Activated B cell treated with CpG ODN at 0.5 μM for 24 hours (primary cell): ENCODE data around the gene SHISA4. TPM values are rescaled to one million over a fixed set of nuclear protein-coding genes. Genes with fewer than 3 reads are reported as not detected.
"Not testable (repeated sequence)": the region's sequence is repeated elsewhere in the genome, so short reads cannot be mapped to it uniquely, and the experiment has no call there.

ENCODE experiments used
- ATAC-seq: fragments of 200-7000 bp; cut with Tn5 transposase; one replicate; pipeline ENCODE4 v1.10.0; 2021; ENCODE audit warnings: low read depth, mild to moderate bottlenecking, moderate library complexity
- CTCF ChIA-PET: fragments of 350-600 bp; sonication (Branson Sonifier 250); formaldehyde crosslinking; loops from one replicate; lab custom pipeline; 2021; ENCODE audit warnings: antibody characterized with exemption; lab: Charles Lee
- POLR2A ChIA-PET: fragments of 350-600 bp; sonication (Branson Sonifier 250); formaldehyde crosslinking; loops from one replicate; lab custom pipeline; 2021; ENCODE audit warnings: antibody characterized with exemption; lab: Charles Lee
- DNase-seq: peaks from one replicate; pipeline ENCODE4 v3.0.0; 2022
- H3K27ac Mint-ChIP-seq: one replicate; pipeline ENCODE4 v1.8.0; 2020; ENCODE audit warnings: mixed read lengths
- H3K27me3 Mint-ChIP-seq: one replicate; pipeline ENCODE4 v1.8.0; 2021; ENCODE audit warnings: mixed read lengths
- H3K36me3 Mint-ChIP-seq: one replicate; pipeline ENCODE4 v1.8.0; 2021; ENCODE audit warnings: low read depth, mixed read lengths
- H3K4me1 Mint-ChIP-seq: one replicate; pipeline ENCODE4 v1.8.0; 2021; ENCODE audit warnings: mixed read lengths
- H3K4me3 Mint-ChIP-seq: one replicate; pipeline ENCODE4 v1.8.0; 2020; ENCODE audit warnings: mild to moderate bottlenecking, mixed read lengths
- H3K9me3 Mint-ChIP-seq: one replicate; pipeline ENCODE4 v1.8.0; 2020; ENCODE audit warnings: mixed read lengths
- CTCF ChIP-seq: fragments of 200-600 bp; IDR thresholded peaks from one replicate; pipeline ENCODE4 v1.8.0; 2022; ENCODE audit warnings: antibody characterized with exemption, mild to moderate bottlenecking
- intact Hi-C: fragments of 100-400 bp; cut with micrococcal nuclease; formaldehyde crosslinking; loops from one replicate; pipeline ENCODE4 v1.15.1; 2024
- total RNA-seq: library from RNA; stranded (reverse); gene quantifications from 2 replicates; pipeline ENCODE4 v1.2.3, GENCODE V29; 2022

SHISA4 gene
- total RNA-seq, 1 donor from 2014 or later, result 0.35 TPM

- CTCF ChIA-PET, result no interaction called here
- DNase-seq (no peak), ATAC-seq (no peak)
- H3K4me3 Mint-ChIP-seq, result no peak overlapping the region
- no peak overlapping the region for H3K27ac Mint-ChIP-seq
- POLR2A ChIA-PET, result no interaction called here
- H3K36me3 Mint-ChIP-seq, result no peaks in the 10 kb centered on the region
- H3K27me3 Mint-ChIP-seq, result peaks cover 12% of the 10 kb centered on the region
- peaks cover 5% of the 10 kb centered on the region for H3K4me1 Mint-ChIP-seq
- intact Hi-C loops, result no loop called here
- no peak for TF ChIP-seq CTCF
- no peaks in the 10 kb centered on the region for H3K9me3 Mint-ChIP-seq
Observed at GRCh38 chr1:201898240-201898894, 9.7 kb downstream of the SHISA4 start.

- H3K4me1 Mint-ChIP-seq, result peaks cover 5% of the 10 kb centered on the region
- ATAC-seq (no peak), DNase-seq (no peak)
- no peaks in the 10 kb centered on the region for H3K36me3 Mint-ChIP-seq
- H3K4me3 Mint-ChIP-seq, result no peak overlapping the region
- ChIA-PET CTCF (no interaction called here), POLR2A (no interaction called here)
- H3K27me3 Mint-ChIP-seq, result peaks cover 8% of the 10 kb centered on the region
- intact Hi-C loops, result no loop called here
- H3K27ac Mint-ChIP-seq, result no peak overlapping the region
- no peaks in the 10 kb centered on the region for H3K9me3 Mint-ChIP-seq
- no peak for TF ChIP-seq CTCF
Observed at GRCh38 chr1:201898992-201899391, 10.3 kb downstream of the SHISA4 start.

GRCh38 chr1:201899683-201900429 lies 11.2 kb downstream of the SHISA4 start:
- POLR2A ChIA-PET, result no interaction called here
- Mint-ChIP-seq H3K36me3 (no peaks in the 10 kb centered on the region), H3K27me3 (peaks cover 5% of the 10 kb centered on the region), H3K4me1 (peaks cover 5% of the 10 kb centered on the region), H3K9me3 (no peaks in the 10 kb centered on the region), H3K27ac (no peak overlapping the region), H3K4me3 (no peak overlapping the region)
- no peak for DNase-seq
- CTCF ChIA-PET, result no interaction called here
- no peak for TF ChIP-seq CTCF
- intact Hi-C loops, result no loop called here
- no peak for ATAC-seq

- Mint-ChIP-seq H3K36me3 (no peaks in the 10 kb centered on the region), H3K4me3 (no peak overlapping the region), H3K4me1 (peaks cover 5% of the 10 kb centered on the region), H3K27ac (no peak overlapping the region), H3K27me3 (peaks cover 5% of the 10 kb centered on the region), H3K9me3 (no peaks in the 10 kb centered on the region)
- ChIA-PET POLR2A (no interaction called here), CTCF (no interaction called here)
- intact Hi-C loops, result no loop called here
- DNase-seq, result no peak
- ATAC-seq, result no peak
- no peak for TF ChIP-seq CTCF
Observed at GRCh38 chr1:201900476-201900875, 11.8 kb downstream of the SHISA4 start.

- H3K9me3 Mint-ChIP-seq, H3K27me3 Mint-ChIP-seq, H3K4me1 Mint-ChIP-seq, CTCF ChIA-PET, H3K27ac Mint-ChIP-seq, DNase-seq, POLR2A ChIA-PET, ATAC-seq, H3K36me3 Mint-ChIP-seq, H3K4me3 Mint-ChIP-seq, intact Hi-C loops: not testable (repeated sequence)
Observed at GRCh38 chr1:201901036-201901435, 12.3 kb downstream of the SHISA4 start.
